ENCODE data around the gene ABCC9.

DNA sequence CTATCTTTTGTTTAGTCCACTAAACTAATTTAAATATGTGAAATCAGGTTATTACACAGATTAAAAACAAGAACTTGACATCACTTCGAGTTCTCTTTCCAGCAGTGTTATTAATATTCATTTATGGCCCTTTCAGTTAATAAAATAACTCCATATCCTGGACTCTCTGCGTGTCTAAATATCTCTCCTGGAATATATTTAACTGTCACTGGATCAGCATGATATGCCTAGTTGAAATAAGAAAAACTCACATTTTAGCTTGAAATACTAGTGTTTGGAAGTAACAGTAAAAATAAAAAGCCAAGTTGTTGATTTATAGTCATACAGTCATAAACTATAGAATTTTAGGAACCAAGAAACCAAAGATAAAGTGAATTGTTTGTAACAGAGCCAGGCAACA is 45.6 kb downstream of the ABCC9 start:
- TF ChIP-seq, protein P1, sequence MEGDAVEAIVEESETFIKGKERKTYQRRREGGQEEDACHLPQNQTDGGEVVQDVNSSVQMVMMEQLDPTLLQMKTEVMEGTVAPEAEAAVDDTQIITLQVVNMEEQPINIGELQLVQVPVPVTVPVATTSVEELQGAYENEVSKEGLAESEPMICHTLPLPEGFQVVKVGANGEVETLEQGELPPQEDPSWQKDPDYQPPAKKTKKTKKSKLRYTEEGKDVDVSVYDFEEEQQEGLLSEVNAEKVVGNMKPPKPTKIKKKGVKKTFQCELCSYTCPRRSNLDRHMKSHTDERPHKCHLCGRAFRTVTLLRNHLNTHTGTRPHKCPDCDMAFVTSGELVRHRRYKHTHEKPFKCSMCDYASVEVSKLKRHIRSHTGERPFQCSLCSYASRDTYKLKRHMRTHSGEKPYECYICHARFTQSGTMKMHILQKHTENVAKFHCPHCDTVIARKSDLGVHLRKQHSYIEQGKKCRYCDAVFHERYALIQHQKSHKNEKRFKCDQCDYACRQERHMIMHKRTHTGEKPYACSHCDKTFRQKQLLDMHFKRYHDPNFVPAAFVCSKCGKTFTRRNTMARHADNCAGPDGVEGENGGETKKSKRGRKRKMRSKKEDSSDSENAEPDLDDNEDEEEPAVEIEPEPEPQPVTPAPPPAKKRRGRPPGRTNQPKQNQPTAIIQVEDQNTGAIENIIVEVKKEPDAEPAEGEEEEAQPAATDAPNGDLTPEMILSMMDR (IDR thresholded peaks at IDR 0.05; ENCODE audit: insufficient read depth, low read length, poor library complexity, severe bottlenecking) = no peak
- no peak for TF ChIP-seq EZH2phosphoT487 (conservative IDR thresholded peaks at IDR 0.05; ENCODE audit: low read length)

Data from SU-DHL-6 (cell line).